Hematopoietic multipotent progenitor cell treated with erythropoietin and hydrocortisone succinate and interleukin-3 and kit ligand, for 6 days (in vitro differentiated cells): ENCODE results near the gene TDRD9.

Experiments used
- DNase-seq: peaks from one replicate; pipeline ENCODE4 v3.0.0-alpha.2; 2015

The TDRD9 gene

DNA sequence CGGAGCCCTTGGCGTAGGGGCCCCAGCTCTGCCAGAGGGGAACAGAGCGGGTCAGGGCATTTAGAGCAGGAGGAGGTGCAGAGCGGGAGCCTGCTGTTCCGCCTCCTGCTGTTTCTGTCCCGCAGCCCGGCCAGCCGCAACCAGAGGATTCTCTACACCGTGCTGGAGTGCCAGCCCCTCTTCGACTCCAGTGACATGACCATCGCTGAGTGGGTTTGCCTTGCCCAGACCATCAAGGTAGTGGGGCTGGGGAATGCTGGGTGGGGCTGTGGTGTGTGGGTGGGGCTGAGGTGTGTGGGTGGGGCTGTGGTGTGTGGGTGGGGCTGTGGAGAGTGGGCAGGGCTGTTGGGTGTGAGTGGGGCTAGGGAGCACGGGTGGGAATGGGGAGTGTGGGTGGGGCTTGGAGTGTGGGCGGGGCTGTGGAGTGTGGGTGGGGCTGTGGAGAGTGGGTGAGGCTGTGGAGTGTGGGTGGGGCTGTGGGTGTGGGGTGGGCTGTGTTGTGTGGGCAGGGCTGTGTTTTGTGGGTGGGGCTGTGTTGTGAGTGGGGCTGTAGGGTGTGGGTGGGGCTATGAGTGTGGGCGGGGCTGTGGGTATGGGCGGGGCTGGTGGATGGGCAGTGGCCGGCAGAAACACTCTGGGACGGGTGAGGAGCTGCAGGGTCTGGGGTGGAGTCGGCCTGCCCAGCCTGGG is 165.3 kb downstream of the TDRD9 start:
- peak; percentile 31 for DNase-seq

DNA sequence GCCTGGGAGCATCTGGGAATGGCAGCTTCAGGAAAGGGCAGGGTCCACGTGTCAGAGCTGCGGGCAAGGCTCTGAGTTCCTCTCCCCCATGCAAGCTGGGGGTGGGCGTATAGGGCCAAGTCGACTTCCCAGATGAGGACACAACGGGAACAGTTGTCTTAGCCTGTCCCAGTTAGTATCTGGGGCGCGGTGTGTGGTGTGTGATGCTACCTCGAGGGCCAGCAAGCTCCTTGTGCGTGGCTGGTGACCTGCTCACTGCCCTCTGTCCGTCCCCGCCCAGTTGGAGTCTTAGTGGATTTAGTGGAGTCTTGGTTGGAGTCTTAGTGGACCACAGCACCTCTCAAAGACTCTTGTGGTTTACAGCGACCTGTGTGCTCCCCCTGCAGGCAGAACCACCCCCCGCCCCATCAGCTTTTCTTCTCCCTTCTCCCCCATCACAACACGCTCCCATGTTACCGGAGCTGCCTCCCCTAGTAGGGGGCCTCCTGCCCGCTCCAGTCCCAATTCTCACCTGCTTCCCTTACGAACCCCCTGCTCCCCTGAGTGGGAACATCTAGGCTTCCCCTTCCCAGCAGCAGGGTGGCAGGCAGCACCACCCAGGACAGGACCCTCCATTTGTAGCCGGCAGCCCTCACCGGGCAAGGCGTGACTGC is 165.9 kb downstream of the TDRD9 start:
- DNase-seq: no peak

DNA sequence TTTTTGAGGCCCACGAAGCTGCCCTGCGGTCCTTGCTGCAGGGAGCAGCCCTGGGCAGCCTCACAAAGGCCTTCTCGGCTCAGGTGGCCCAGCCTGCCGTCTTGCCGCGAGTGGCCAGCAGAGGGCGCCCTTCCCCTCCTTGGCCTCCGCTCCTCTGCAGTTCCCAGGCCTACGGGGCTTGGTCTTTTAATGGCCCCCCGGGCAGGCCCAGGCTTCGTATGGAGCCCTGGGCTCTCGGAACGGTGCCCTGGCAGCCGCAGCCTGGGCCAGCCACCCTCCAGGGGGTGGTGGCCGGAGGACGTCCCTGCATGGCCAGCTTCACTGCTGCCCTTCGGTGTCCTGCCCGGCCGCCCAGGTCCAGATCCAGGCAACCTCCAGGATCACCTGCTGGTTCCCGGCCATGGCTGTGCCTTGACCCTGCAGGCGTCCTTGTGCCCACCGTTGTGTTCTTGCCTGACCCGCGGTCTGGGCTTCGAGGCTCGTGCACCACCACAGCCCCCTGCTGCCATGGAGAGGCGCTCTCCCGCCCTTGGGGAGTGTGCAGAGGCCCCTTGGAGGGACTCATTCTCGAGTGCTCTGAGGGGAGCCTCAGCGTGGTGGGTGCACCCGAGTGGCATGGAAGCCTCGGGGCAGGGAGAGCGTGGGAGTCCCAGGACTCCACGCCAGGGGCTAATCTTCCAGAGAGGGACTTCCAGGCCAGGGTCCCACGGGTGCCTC is 166.6 kb downstream of the TDRD9 start:
- peak; percentile 65 for DNase-seq

DNA sequence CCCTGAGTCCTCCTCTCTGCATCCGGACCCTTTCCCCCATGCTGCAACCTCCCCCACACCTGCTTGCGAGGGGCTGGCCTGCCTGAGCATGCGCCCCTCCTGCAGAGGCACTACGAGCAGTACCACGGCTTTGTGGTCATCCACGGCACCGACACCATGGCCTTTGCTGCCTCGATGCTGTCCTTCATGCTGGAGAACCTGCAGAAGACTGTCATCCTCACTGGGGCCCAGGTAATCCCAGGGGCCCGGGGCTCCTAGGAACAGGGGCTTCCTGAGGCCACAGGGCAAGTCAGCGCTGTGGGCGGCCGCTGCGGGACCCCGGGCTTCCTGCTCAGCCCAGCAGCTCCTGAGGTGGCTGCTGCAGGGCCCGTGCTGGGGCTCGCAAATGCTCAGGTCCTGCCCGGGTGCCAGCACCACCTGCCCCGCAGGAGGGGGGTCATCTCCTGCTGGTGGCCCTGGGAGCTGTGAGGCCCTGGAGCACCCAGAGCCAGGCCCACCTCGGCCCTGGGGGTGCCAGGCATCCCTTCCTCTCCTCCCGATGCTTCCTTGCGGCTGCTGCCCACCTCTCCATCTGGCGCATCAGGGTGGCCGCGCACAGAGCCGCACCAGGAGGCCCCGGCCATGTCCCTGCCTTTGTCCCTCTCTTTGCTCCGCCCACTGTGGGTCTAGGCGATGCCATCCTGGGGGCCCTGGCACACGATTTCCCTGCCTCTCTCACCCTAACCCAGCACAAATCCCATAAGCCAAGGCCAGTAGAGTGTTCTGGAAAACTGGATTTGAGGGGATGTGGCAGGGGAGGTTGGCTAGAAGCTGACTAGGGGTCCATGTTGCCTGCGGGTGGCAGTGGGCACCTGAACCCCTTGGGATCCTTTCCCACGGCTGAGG is 167.4 kb downstream of the TDRD9 start:
- no peak for DNase-seq

DNA sequence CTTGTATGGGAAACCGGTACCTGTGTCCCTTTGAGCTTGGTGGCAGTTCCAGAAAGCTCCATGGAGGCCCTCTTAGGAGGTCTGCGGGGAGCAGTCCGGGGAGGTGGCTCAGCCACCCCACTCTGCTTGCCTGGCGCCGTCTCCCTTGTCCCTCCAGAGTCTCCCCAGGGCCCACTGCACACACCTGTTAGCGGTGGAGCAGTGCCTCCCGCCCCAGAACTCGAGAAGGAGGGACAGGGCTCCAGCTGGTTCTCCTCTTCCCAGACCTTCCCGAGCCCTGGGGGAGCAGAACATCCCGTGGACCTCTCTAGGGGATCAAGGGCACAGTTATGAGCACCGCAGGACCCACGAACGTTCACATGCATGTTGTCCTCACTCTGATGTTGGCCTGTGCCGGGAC is 168.1 kb downstream of the TDRD9 start:
- no peak for DNase-seq

DNA sequence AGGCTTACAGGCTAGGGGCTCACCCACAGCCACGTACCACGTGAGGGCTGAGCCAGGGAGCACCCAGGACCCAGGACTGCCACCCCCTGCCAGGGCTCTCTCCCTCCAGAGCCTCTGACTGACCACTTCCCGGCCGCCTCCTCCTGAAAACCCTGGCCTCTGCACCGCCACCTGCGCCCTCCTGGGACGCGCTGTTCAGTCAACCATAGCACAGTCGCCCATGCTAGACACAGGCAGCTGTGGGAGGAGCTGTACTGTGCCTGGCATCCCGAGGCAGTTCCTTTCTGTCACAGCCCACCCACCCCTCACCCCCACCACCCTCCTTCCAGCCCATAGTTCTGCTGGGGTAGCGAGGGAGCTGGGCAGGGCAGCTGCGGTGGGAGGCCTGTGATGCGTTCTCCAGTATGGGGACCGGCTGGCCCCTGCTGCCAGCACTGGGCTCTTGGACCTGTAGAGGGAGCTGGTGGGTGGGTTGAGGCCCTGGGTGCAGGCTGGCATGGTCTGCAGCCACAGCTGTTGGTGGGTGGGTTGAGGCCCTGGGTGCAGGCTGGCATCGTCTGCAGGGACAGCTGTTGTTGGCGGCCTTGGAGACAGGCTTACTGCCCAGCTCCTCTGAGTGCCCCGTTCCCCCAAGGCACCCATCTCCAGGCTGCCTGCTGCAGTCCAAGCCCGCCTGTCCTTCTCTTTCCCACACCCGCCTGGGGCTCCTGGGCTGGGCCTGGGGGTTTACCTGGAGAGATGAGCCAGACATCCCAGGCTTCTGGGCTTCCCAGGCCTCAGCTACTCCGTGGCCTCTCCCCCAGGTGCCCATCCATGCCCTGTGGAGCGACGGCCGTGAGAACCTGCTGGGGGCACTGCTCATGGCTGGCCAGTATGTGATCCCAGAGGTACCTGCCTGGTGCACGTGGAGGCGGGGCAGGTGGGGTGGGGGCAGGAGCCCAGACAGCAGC is 168.8 kb downstream of the TDRD9 start:
- peak; percentile 37 for DNase-seq

DNA sequence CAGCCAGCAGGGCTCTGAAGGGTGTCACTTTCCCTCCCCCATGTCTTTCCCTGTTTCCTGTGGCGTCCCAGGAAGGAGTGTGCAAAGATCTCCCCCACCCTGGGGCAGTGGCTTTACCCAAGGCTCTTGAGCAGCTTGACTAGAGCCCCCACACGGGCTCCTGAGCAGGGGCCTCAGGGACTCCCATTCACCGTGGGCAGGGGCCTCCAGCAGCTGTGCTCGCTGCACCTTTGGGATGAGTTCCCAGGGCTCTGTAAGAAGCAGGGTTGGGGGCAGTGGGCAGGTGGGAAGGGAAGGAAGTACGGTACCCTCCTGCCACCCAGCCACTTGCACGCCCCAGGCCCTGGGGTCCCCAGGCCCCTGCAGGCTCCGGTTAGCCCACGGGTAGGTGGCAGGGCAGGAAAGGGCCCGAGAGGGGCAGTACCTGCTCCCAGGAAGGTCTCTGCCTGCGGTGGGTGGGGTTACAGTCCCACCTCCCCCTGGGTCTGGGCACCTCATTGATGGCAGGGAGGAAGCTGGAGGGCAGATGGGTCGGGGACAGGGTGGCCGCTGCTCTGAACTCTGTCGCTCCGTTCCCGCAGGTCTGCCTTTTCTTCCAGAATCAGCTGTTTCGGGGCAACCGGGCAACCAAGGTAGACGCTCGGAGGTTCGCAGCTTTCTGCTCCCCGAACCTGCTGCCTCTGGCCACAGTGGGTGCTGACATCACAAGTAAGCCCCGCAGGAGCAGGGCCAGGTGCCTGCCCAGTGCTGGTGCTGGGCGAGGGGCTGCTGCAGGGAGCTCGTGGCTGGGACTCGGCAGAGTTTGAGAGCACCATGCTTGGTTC is 170.2 kb downstream of the TDRD9 start:
- DNase-seq: no peak

DNA sequence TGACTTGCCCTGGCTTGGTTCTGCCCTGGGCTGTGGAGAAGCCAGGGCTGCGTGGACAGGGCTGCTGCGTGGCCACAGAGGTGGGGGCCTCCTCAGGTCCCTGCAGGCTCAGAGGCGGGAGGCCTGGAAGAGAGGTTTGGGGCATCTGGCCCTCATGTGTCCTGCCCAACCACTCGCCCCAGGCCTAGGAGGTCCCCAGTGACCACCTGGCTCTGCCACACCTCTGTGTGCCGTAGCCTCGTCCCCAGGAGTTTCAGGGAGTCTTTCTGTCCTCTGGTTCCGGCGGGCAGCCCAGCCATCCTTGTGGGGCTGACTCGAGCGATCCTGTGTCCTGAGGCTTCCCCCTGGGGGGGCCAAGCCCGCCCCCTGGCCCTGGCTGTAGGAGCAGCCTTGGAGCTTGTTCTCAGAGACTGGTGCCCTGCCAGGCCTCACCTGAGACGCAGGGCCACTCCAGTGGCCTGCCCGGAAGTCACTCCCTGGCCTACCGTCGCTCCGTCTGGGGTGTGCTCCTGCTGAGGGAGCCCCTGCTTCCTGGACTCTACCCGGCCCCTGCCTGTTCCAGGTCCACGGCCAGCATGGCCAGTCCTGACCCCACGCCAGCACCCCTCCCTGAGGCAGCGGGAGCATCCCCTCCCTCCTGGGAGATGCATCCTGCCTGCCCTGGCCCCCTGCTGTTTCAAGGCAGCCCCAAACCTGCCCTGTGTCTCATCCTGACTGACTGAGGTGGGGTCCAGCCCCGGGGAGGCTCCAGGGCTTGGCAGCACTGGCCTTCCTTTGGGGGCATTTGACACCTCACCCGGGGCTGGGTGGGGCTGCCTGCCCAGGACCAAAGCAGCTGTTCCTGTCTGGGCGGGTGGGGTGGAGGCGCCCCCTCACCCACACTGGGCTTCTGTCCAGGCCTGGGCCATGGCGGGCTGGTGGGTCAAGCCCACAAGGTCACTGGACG is 171.1 kb downstream of the TDRD9 start:
- DNase-seq: no peak

DNA sequence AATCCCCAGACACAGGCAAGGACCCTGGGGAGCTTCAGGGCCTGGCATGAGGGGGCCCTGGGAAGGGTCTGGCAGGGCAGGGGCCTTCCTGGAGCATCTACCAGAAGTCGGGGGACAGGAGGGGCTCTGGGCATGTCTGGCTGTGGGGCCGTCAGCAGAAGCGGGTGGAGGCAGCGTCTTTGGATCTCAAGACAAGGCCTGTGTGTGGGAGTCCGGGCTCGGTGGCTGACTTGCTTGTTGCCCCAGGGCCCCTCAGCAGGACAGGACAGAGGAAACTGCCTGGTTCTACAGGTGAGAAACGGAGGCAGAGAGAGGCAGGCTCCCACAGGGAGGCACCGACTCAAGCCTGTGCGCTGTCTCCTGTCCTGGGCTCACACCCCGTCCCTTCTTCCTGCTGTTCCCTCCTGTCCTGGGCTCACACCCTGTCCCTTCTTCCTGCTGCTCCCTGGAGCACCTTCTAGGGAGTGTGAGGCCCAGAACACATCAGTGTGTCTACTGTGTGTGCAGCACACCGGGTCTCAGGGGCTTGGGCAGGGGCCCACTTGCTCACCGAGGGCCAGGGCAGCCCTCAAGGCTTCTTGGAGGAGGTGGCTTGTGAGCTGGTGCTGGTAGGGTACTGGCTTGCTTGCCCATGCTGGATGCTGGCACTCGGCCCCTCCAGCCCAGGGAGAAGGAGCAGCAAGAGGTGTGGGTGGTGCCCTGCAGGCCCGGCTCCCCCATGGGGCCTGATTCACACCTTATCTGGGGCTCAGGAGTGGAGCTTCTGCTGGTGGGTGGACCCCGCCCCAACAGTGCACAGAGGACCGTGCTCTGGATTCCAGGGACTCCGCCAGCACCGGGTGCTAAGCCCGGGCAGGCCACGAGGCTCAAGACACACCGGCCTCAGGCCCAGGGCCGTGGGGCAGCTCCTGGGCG is 172.2 kb downstream of the TDRD9 start:
- DNase-seq: peak; percentile 24

DNA sequence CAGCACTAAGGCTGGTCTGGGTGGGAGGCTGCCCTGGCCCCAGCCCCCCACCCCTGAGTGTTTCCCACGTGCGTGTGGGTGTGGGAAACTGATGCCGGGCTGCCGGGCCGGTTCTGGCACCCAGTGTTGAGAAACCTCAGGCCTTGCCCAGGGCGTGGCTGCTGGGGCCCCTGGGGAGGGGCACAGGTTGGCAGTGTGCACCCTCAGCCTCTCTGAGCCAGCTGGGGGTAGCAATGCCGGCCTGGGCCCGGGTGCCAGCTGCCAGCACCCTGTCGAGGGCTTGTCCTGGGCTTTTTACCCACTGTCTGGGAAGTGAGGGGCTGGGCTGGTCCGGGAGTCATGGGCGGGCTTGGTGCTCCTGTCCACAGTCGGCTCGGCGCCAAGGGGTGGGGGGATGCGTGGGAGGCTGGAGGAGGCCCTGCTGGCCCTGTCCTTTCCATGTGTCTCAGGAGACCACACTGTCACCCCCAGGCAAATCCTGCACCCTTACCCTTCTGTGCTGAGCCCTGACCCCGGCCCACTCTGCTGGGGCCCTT is 172.9 kb downstream of the TDRD9 start:
- no peak for DNase-seq

DNA sequence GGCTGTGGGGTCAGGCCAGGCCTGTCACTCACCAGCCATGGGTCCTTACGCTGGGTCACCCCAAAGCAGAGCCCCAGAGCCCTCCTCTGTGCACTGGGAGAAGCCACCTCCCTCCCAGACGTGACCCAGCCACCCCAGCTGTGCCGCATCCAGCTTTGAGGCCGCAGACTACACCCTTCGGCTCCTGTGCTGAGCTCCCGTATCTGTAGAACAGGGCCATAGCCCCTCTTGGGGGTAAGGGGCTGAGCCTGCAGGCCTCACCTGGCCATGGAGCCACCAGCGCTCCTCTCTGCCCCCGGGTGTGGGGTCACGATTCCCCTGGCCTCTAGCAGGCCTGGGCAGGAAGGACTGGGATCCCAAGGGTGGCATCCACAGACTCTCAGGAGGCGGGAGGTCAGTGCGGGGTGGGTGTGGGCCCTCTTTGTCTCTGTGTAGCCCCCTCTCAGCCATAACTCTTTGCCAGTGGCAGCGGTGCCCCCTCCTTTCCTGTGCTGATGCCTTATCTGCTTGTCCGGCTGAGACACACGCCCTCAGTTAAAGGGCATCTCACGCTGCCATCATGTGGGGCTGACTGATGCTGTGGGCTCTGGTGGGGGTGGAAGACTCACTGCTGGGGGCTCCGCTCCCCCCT is 173.5 kb downstream of the TDRD9 start:
- DNase-seq: no peak
